ENCODE measurements around the gene STK32C. TPM values are rescaled to one million over a fixed set of nuclear protein-coding genes. Genes with fewer than 3 reads are reported as not detected.

Gene STK32C
- total RNA-seq, 2 donors from 2014 or later, result 8.4 to 9.9 TPM

DNA sequence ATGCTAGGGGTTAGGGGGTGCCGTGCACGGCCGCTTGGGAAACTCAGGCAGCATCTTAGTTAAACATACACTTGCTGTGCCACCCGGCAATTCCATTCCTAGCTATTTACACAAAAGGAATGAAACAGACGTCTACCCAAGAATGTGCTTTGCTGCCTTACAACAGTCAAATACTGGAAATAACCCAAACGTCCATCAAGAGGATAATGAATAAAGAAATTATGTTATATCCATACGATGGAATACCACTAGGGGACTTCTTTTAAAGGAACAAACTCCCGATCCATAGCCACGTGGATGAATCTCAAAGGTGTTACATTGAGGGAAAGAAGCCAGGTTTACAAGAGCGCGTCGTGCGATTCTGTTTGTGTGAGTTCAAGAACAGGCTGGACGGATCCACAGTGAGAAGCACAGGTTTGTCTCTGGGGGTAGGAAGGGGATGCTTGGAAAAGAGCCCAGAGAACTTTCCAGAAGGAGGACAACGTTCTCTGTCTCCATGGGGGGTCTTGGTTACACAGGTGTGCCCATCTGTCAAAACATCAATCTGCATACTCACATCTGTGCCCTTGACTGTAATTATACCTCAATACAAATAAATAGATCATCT lies 41.8 kb downstream of the STK32C start:
- Histone ChIP-seq H3K4me1 (ENCODE audit: control insufficient read depth, insufficient read depth, low read length) (no peaks in the 10 kb centered on the region), H3K9ac (ENCODE audit: extremely low read depth, low read length, poor library complexity, severe bottlenecking) (no peak overlapping the region), H3K27me3 (ENCODE audit: control insufficient read depth, insufficient read depth, low read length, poor library complexity, severe bottlenecking) (no peaks in the 10 kb centered on the region), H3K27ac (ENCODE audit: low read depth, low read length) (peak overlapping the region; percentile 71), H3K36me3 (ENCODE audit: control insufficient read depth, insufficient read depth, low read length) (no peaks in the 10 kb centered on the region), H3K4me3 (ENCODE audit: low read length) (no peak overlapping the region), H3K9me3 (ENCODE audit: control insufficient read depth, low read length) (no peaks in the 10 kb centered on the region)
- Mint-ChIP-seq H3K27me3 (ENCODE audit: insufficient read depth) (no peaks in the 10 kb centered on the region), H3K4me1 (peaks cover 6% of the 10 kb centered on the region), H3K4me3 (no peak overlapping the region), H3K36me3 (ENCODE audit: low read depth) (no peaks in the 10 kb centered on the region), H3K9me3 (peaks cover 3% of the 10 kb centered on the region), H3K27ac (no peak overlapping the region)
- WGBS, 2 experiments (ENCODE audit: insufficient coverage in 1 of 2, insufficient read length in 1 of 2), result 87 to 94% methylated on average over 9 to 14 of the region's 15 CpGs
- no peak for TF ChIP-seq CTCF (conservative IDR thresholded peaks at IDR 0.05)
- no peak for DNase-seq

DNA sequence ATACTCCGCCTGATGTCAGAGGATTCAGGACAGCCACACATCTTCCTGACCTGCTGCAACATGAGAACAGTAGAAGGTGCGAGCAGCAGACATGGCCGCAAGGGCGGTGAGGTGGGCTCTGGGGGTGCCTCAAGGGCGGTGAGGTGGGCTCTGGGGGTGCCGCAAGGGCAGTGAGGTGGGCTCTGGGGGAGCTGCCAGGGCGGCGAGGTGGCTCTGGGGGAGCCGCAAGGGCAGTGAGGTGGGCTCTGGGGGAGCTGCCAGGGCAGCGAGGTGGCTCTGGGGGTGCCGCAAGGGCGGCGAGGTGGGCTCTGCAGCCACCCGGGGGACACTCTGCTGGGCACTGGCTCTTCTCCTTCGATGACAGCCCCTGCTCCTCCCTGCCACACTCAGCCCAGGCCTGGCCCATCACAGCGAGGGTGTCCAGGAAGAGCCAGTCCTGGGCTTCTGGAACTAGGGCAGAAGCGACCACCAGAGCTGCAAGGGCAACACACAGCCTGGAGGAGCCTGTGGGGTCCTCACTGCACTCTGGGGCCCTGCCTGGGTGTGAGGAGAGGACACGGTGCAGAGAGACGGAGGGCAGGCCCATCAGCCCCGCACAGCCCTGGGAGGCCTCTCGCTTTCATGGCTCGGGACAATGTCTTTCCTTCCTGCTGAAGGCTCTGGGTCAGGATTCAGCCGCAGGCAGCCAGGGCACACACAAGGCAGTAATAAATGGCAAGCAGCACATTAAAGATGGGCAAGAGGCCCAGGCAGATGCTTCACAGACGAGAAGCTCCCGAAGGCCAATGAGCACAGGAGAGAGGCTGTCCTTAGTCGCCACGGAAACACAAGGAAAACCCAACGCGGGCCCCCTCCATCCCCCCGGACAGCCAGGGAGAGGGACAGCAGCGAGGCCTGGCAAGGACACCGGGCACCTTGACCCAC lies 42.5 kb downstream of the STK32C start:
- Histone ChIP-seq H3K4me3 (ENCODE audit: low read length) (no peak overlapping the region), H3K36me3 (ENCODE audit: control insufficient read depth, insufficient read depth, low read length) (no peaks in the 10 kb centered on the region), H3K27ac (ENCODE audit: low read depth, low read length) (peak overlapping the region; percentile 71), H3K27me3 (ENCODE audit: control insufficient read depth, insufficient read depth, low read length, poor library complexity, severe bottlenecking) (no peaks in the 10 kb centered on the region), H3K9me3 (ENCODE audit: control insufficient read depth, low read length) (no peaks in the 10 kb centered on the region), H3K9ac (ENCODE audit: extremely low read depth, low read length, poor library complexity, severe bottlenecking) (no peak overlapping the region), H3K4me1 (ENCODE audit: control insufficient read depth, insufficient read depth, low read length) (no peaks in the 10 kb centered on the region)
- Mint-ChIP-seq H3K27me3 (ENCODE audit: insufficient read depth) (no peaks in the 10 kb centered on the region), H3K4me1 (peaks cover 6% of the 10 kb centered on the region), H3K9me3 (peaks cover 3% of the 10 kb centered on the region), H3K4me3 (no peak overlapping the region), H3K27ac (no peak overlapping the region), H3K36me3 (ENCODE audit: low read depth) (no peaks in the 10 kb centered on the region)
- DNase-seq, result no peak
- TF ChIP-seq CTCF (conservative IDR thresholded peaks at IDR 0.05), result no peak
- 69 to 89% methylated on average over 10 to 32 of the region's 32 CpGs for whole genome bisulfite sequencing, 2 experiments (ENCODE audit: insufficient coverage in 1 of 2, insufficient read length in 1 of 2)

DNA sequence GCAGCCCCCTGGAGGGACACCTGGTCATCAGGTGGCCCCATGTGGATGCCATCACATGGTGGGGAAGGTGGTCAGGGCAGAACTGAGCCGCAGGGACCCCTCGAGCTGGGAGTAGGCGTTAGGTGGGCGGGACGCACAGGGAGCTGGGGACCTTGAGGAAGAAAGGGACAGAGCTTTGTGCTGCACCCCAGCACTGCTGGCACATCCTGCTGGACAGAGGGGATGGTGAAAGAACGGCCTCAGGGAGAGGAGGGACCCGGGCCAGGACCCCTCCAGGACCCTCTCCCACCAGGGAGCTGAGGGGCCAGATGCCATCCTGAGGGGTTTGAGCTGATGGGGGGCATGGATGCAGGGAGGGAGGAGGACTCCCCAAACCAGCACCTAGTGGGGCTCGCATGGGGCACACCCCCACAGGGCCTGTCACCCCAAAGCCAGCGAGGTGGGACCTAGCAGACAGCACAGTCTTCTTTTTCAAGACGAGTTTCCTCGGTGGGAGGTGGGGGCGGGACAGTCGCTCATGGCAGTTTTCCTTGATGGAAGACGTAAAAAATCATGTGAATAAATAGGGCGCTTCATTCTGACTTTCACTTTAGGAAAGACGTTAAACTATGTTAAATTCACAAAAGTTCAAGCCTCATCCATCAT lies 43.3 kb downstream of the STK32C start:
- no peaks in the 10 kb centered on the region for H3K36me3 Mint-ChIP-seq (ENCODE audit: low read depth)
- Histone ChIP-seq H3K27me3 (ENCODE audit: control insufficient read depth, insufficient read depth, low read length, poor library complexity, severe bottlenecking) (no peaks in the 10 kb centered on the region), H3K4me3 (ENCODE audit: low read length) (no peak overlapping the region), H3K9ac (ENCODE audit: extremely low read depth, low read length, poor library complexity, severe bottlenecking) (no peak overlapping the region), H3K36me3 (ENCODE audit: control insufficient read depth, insufficient read depth, low read length) (no peaks in the 10 kb centered on the region), H3K27ac (ENCODE audit: low read depth, low read length) (no peak overlapping the region), H3K4me1 (ENCODE audit: control insufficient read depth, insufficient read depth, low read length) (no peaks in the 10 kb centered on the region), H3K9me3 (ENCODE audit: control insufficient read depth, low read length) (no peaks in the 10 kb centered on the region)
- H3K4me3 Mint-ChIP-seq, result no peak overlapping the region
- peaks cover 6% of the 10 kb centered on the region for H3K4me1 Mint-ChIP-seq
- H3K9me3 Mint-ChIP-seq, result peaks cover 3% of the 10 kb centered on the region
- no peak for TF ChIP-seq CTCF (conservative IDR thresholded peaks at IDR 0.05)
- DNase-seq, result no peak
- H3K27ac Mint-ChIP-seq, result no peak overlapping the region
- 91 to 92% methylated on average over 13 to 16 of the region's 16 CpGs for WGBS, 2 experiments (ENCODE audit: insufficient coverage in 1 of 2, insufficient read length in 1 of 2)
- H3K27me3 Mint-ChIP-seq (ENCODE audit: insufficient read depth), result no peaks in the 10 kb centered on the region

Data from endodermal cell (in vitro differentiated cells).